LNCaP clone FGC (cell line): ENCODE data around the gene GNB5.
"Not testable (repeated sequence)": the region's sequence is repeated elsewhere in the genome, so short reads cannot be mapped to it uniquely, and the experiment has no call there.

ENCODE experiments used
- DNase-seq: peaks from one replicate; pipeline ENCODE4 v3.0.0-alpha.2; 2011; ENCODE audit warnings: low read depth
- H3K4me3 ChIP-seq: 2 replicates; pipeline ENCODE4 v1.5.1; 2011; ENCODE audit warnings: mild to moderate bottlenecking, low read depth, low read length, control low read depth
- TF ChIP-seq, protein P1 (sequence below): IDR thresholded peaks from 2 replicates; pipeline ENCODE4 v1.5.1; 2012; ENCODE audit warnings: mild to moderate bottlenecking; ENCODE audit not compliant: control insufficient read depth, insufficient read depth; ENCODE audit errors: extremely low read depth

Gene GNB5

DNA sequence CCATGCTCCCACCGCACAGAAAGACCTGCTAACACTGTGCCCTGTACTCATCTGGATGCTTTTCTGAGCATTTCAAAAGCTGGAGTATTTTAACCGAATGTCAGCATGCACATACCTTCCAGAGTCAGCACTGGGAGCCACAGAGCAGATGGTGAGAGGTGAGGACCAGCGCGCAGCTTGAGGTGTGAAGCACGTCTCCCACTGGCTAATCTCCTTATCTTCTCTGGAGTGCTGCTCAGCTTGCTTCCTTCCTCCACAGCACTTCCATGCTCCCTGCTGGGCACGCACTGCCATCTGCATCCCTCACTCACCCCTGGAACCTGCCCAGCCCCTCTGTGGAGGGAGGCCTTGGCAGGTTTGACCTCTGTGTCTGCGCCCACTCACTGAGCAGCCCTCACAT is at the start of gene GNB5:
Gene GNB5, minus strand, starts transcription at position 186 of the 400 bp plus-strand sequence. CDS start 6,716 bp downstream, outside the sequence.
- H3K4me3 ChIP-seq = no peak within 1 kb of the TSS
- TF ChIP-seq, protein P1, sequence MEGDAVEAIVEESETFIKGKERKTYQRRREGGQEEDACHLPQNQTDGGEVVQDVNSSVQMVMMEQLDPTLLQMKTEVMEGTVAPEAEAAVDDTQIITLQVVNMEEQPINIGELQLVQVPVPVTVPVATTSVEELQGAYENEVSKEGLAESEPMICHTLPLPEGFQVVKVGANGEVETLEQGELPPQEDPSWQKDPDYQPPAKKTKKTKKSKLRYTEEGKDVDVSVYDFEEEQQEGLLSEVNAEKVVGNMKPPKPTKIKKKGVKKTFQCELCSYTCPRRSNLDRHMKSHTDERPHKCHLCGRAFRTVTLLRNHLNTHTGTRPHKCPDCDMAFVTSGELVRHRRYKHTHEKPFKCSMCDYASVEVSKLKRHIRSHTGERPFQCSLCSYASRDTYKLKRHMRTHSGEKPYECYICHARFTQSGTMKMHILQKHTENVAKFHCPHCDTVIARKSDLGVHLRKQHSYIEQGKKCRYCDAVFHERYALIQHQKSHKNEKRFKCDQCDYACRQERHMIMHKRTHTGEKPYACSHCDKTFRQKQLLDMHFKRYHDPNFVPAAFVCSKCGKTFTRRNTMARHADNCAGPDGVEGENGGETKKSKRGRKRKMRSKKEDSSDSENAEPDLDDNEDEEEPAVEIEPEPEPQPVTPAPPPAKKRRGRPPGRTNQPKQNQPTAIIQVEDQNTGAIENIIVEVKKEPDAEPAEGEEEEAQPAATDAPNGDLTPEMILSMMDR = no peak
- no peak for DNase-seq

DNA sequence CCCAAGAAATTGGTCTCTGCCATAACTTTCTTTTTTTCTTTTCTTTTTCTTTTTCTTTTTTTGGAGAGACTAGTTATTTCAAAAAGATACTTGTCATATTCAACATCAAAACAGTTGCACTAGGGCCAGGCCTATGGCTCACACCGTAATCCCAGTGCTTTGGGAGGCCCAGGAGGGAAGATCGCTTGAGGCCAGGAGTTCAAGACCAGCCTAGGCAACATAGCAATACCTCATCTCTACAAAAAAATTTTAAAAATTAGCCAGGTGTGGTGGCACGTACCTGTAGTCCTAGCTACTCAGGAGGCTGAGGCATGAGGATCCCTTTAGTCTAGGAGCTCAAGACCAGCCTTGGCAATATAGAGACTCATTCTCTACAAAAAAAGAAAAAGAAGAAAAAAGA is 49.0 kb upstream of the GNB5 start:
- no peak for DNase-seq
- TF ChIP-seq, protein P1 = no peak

DNA sequence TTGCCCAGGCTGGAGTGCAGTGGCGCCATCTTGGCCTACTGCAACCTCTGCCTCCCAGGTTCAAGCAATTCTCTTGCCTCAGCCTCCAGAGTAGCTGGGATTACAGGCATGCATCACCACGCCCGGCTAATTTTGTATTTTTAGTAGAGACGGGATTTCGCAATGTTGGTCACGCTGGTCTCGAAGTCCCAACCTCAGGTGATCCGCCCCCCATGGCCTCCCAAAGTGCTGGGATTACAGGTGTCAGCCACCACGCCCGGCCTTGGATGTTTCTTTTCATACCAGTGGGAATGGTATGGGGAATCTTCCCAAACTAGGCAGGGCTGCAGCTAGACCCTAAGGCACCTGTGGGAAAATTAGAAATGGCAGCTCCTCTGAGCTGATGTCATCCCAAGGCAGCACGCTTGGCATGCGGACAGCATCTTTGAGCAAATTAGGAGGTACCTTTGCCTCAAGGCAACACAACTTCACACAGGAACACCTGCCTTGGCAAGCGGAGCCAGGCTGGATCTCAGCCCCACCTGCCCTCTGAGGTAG is 47.9 kb upstream of the GNB5 start:
- not testable (repeated sequence) for H3K4me3 ChIP-seq, DNase-seq

More for the DNA sequence above, 49.0 kb upstream of the GNB5 start:
- H3K4me3 ChIP-seq = no peak overlapping the region

DNA sequence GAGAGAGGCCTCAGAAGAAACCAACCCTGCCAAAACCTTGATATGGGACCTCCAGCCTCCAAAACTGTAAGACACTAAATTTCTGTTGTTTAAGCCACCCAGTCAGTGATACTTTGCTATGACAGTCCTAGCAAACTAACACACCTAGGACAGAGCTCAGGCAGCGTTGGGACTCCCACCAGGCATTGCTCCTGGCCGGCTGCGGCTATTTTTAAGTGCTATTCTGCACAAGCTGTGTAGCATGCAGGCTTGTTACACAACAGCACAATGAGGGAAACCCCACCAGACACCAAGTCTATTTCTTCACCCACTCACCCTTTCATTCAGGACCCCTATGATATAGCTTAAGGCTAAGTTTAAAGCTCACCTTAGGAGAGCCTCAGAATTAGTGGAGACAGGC is 47.0 kb upstream of the GNB5 start:
- H3K4me3 ChIP-seq = no peak overlapping the region
- TF ChIP-seq, protein P1 = no peak
- no peak for DNase-seq

DNA sequence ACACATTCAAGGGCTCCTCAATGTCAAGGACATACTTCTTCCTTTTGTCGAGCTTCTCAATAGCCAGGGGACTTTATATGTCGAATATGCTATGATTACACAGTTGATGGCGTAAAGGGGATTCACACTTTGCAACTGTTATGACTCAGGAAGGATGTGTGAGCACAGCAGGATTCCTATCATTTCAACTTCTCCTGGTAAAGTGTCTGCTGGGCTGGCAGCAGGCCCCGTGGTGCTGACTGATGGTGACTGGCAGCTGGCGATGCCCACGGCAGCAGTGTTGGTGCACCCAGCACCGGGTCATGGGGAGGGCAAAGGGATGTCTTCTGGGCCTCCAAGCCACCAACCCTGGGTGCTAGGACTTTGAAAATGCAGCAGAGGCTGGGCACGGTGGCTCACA is 44.8 kb upstream of the GNB5 start:
- H3K4me3 ChIP-seq = no peak overlapping the region
- TF ChIP-seq, protein P1 = no peak
- no peak for DNase-seq

DNA sequence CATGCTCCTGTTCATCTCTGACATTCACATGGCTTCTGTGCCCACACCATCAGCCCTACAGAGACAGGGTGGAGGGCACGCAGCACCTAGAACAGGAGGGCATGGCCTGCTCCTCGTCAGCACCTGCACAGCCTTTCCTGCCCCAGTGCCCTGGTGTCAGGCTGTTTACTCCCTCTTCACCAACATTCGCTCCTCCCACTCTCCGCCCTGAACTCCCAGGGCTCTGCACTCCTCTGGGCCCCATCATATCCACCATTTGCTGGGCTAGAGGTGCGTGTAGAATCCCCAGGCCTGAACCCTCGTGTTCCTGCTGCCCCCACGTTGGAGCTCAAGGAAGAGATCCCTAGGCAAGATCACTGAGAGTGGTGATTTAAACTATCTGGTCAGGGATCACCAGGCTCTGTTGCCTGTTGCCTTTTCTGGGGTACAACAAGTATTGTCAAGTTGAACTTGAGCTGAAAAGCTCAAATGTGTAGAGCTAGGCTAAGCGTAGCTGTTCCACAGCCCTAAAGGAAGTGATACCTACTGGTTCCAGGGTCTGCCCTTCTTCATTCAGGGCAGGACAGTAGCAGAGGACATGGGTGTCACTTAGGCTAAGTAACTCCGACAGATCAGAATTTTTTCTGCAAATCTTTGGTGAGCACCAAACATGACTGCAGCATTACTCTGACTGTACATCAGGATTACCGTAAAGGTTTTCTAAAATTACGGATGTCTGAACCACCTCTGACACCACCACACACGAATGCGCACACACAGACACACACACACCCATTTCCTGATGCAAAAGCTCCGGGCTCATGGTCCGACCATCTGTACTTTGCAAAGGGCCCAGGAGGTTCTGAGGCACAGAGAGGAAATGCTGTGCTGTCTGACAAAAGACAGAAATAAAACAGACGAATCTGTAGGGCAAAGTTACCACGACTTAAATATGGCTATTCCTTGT is 43.7 kb upstream of the GNB5 start:
- TF ChIP-seq, protein P1 = no peak
- no peak overlapping the region for H3K4me3 ChIP-seq
- no peak for DNase-seq

DNA sequence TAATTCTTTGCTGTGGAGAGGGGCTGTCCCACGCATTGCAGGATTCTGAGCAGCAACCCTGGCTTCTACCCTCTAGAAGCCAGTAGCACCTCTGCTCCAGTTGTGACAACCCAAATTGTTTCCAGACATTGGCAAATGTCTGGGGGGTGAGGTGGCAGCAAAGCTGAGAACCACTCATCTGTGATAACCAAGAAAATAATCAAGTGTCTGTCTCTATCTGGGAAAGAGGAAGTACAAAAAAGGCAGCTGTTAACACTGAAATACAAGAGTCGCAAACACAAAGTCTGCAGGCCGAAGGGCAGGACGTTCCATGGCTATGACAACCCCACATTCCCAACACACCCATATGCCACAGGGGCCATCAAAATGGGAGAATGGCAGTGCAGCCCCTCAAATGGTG is 42.2 kb upstream of the GNB5 start:
- H3K4me3 ChIP-seq = no peak overlapping the region
- no peak for DNase-seq
- TF ChIP-seq, protein P1 = no peak
